COLO668 (cell line): ENCODE data around the gene L3MBTL3.
"Not testable (repeated sequence)": the region's sequence is repeated elsewhere in the genome, so short reads cannot be mapped to it uniquely, and the experiment has no call there.

Source experiments
- DNase-seq: peaks from one replicate; lab custom pipeline; 2025; ENCODE audit not compliant: unreplicated experiment; lab: John Stamatoyannopoulos, UW

L3MBTL3 gene

GRCh38 chr6:130070792-130071191 lies 52.4 kb downstream of the L3MBTL3 start:
- no peak for DNase-seq

DNA sequence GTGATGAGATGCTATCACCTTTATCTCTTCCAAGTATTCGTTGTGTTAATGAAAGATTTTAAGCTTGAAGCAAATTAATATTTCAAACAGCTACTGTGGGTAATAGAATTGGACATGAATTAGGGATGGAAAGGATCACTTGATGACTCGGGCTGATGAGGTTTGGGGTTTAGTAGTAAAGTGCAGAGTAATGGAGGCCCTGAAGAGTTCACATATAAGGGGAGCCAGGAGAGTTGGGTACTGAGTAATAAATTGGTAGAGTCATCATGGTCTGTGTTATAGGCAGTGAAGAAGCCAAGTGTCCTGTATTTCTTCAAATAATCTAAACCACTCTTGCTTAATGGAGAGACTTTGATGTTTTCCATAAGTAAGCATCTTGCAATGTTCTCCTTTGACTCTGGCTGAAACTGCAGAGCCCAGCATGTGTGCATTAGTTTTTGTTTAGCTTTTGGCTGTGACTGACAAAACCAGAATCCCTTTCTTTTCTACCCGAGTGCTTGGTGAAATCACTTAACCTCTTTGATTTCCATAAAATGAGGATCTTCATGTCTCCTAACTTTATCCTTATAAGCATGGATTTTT lies 57.6 kb downstream of the L3MBTL3 start:
- DNase-seq = no peak

DNA sequence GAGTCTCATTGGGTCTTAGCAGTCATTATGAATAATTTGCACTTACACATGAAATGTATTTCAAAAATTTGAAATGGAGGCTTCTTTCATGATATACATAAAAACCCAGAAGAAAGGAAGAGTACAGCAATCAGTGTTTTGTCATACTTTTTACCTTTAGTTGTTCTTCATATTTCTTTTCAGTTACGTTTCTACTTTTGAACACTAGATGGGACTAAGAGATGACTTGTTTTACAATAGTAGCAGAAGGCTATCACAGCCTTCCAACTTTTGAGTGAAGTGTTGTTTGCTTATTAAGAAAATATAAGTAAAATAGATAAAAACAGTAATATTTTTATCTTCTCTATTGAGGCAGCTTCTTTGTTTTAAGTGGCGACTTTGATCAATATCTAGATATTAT lies 58.1 kb downstream of the L3MBTL3 start:
- no peak for DNase-seq

GRCh38 chr6:130090796-130091195 lies 72.4 kb downstream of the L3MBTL3 start:
- DNase-seq = no peak

DNA sequence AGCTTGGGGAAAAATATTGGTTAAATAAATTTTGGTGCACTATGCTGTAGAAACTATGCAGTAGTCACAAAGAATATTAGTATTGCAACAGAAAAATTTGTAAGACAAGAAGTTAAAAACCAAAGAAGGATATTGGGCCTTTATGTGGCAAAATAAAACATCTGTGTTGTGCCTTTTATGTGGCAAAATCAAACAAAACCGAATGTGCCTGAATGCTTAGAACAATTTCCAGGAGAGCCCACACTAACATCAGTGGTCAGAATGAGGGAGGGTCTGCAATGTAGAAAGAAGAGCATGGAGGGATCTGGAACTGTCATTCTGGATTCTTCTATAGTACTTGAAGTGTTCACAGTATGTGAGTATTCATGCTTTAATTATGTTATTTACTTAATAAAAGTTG lies 75.2 kb downstream of the L3MBTL3 start:
- DNase-seq = no peak

DNA sequence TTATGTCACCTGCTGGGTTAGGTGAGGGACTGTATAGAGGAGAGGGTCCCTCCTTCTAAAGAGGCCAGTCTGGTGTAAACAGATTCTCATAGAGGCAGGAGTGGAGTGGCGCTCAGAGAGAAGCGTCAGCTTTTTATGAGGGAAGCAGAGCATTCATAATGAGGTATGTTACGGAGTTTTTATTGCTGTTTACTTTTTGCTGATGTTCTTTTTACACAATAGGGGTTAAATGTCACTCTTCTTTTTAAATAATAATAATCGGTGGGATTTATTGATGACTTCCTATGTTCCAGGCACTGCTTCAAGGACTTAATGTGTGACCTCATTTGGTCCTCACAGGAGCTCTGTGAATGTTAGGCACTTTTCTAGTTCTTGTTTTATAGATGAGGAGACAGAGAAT lies 79.9 kb downstream of the L3MBTL3 start:
- DNase-seq = peak; percentile 7

- DNase-seq = no peak
These were observed 80.7 kb downstream of the L3MBTL3 start for GRCh38 chr6:130099119-130099518.

DNA sequence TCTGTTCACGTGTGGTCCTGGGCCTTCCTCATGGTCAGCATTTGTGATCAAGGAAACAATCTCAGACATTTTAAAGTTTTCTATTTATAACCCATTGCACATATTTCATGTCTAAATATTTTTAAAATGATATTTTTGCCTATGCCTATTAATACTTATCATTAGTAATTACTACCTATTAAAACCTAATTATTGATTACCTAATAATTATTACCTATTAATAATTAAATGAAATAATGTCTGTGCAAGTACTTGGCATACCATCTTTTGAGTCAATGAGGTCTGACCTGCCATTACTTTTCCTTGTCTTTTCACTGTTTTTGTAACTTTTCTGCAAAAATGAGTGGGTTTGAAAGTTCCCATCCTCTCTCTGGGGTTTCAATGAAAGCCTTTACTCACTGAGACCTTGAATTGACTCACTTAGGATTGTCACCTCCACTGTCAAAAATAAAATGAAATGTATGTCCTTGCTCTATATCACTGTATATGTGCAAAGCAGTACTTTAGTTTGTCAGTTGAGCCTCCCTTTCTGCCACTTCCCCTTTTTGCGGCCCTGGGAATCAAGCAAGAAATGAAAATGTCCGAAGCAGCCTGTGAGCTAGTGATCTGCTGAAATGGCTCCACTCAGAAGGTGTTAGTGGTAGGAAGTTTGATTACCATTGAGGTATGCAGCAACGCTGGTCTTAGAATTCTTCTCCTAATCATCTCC lies 87.8 kb downstream of the L3MBTL3 start:
- no peak for DNase-seq

DNA sequence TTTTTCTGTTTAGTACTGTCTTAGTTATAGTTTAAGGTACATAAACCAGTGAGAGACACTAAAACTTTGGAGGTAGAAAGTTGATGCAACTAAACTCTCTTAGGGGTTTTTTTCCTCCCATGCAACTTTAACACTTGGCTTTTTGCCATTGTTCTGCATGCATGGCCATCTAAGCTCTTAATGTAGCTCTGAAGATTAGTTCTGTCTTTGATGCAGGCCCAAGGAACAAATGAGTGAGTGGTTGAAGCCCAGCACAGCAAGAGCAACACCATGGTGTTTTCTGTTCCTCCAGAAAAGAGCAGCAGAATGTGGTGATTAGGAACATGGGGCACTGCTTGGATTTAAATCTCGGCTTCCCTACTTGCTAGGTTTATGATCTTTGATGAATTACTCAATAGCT lies 89.3 kb downstream of the L3MBTL3 start:
- no peak for DNase-seq

DNA sequence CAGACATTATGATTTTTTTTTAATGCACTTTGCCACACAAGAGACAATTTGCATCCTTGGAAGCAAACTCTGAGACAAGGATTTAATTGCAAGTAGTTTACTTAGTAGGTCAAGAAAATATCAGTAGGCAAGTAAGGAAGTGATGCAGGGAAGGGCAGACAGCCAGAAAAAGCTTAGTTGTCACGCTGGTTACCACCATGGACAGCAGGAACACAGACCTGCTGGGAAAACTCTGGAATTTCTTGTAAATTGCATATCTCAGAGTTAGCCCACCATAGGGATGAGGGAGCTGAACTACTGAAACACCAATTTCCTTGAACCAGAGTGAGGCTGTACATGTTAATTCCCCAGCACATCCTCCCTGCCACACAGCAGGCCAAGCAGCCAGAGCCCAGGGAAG lies 92.7 kb downstream of the L3MBTL3 start:
- DNase-seq = no peak

DNA sequence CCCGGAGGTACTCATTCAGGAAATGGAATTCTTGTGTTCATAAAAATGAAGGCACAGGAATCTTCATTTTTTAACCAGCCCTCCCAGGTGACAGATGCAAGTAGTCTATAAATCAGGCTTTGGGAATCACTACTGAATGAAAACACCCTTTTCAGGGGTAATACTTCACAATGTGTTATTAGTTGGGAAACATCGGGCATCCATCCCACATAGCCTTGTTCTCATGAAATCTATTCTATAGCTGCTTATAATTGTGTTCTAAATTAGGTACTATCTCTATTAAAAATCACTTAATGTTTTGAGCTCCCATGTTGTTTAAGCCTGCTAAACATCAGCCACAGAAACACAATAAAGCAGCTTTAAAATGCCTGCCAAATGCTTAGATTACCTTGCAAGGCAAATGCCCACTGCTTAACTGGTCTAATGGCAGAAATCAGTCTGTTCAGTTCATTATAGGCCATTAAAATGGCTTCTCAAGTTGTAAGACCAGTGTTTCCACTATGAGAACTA lies 94.9 kb downstream of the L3MBTL3 start:
- DNase-seq = no peak

DNA sequence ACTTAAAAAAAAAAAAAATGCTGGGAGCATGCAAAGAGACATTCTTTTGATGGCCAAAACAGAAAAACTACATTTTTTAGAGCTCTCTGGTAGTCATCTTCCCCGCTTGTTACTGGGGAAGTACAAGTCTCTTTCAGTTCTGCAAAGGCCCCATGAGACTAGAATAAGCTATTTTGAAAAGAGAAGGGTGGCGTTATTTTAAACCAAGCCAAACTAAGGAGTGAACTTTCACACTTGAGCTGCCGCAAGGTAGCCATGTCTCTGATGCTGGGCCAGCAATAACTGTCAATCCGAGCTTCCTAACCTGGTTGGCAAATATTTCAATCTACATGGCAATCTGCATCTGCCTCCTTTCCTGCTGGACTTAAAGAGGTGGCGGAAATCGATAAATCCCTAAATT lies 96.7 kb downstream of the L3MBTL3 start:
- no peak for DNase-seq

- no peak for DNase-seq
These were observed 97.9 kb downstream of the L3MBTL3 start for GRCh38 chr6:130116273-130116672.

GRCh38 chr6:130117187-130117701 lies 98.9 kb downstream of the L3MBTL3 start:
- not testable (repeated sequence) for DNase-seq

- DNase-seq = no peak
These were observed 99.9 kb downstream of the L3MBTL3 start for GRCh38 chr6:130118236-130118635.

DNA sequence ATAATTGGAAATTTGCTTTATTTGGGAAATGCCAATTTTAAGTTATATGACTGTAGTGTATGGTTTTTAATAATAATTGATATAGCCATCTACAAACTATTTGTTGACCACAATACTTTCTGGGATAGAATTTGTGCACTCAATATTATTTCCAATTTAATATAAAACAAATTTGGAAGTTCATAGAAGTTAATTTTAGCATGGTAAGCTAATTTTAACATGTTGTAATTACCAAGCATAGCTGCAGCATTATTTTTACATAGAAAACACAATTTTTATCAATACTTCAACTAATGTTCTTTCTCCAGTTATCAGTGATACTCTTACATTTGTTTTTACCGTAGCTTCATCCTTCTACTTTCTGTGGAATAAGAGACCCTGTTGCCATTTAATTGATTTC lies 100.8 kb downstream of the L3MBTL3 start:
- DNase-seq = no peak

DNA sequence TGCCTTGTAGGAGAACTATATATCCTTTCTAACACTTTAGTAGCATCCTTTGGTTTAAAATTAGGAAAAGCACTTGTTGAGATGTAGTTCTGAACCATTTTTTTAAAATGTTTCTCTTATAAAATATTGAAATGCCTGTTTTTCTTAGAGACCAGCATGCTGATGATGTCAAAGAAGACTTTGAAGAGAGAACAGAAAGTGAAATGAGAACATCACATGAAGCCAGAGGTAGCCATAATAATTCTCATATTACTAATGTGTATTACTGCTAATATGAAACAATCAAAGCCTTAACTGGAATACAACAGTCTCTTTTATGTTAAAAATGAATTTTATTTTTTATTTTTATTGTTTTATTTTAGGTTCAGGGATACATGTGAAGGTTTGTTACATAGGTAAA lies 102.3 kb downstream of the L3MBTL3 start:
- DNase-seq = no peak

GRCh38 chr6:130122243-130122642 lies 103.9 kb downstream of the L3MBTL3 start:
- DNase-seq = no peak

DNA sequence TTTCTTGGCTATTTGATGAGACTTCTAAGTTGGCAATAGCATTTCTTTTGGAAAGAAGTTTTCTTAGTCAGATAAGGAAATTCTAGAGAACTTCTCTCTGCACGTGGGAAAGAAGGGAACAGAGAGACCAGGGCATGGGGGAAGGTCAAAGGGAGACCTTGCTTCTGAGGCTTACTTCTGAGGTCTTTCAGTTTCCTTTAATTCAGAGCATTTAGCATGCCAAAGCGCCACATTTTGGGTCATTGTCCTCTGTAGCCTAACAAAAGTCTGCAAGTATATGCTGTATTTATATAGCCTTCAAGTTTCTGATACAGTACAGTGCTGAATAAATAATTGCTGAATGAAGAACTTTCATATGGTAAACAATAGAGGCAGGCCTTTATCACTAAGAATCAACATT lies 108.8 kb downstream of the L3MBTL3 start:
- no peak for DNase-seq

DNA sequence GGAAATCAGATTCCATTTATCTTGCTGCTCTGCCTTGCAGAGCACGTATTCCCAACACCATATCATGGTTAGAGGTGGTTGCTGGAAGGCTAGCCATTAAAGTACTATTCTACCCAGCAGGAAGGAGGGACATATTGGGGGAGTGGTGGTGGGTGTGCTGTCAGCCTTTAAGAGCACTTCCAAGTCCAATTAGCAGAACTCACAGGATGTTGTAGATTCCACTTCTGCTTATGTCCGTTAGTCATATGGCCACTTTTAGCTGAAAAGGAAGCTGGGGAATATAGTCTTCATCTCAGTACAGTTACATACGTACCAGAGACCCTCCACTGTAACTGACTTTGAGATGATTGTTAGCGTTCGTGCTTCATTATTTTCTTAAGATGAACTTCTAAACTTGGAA lies 109.9 kb downstream of the L3MBTL3 start:
- DNase-seq = no peak

- no peak for DNase-seq
These were observed 111.4 kb downstream of the L3MBTL3 start for GRCh38 chr6:130129762-130130246.

DNA sequence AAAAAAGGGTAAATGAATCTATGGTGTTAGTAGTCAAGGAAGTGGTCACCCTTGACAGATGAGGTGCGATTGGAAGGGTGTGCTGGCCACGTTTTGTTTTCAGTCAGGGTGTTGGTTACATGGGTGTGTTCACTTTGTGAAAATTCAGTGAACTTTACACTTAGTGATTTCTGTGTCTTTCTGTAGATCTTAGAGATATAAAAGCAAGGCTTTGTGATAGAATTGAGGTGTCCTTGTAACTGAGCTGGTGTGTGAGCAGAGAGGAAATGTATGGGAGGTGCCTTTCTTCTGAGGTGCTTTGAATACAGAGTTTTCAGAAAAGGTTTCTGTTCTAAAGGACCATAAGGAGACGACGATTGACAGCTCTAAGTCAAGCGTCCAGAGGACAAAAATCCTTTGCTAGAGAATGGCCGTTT lies 113.9 kb downstream of the L3MBTL3 start:
- DNase-seq = no peak
